Measurements from ENCODE around the gene HIGD1B.
"Not testable (repeated sequence)": the region's sequence is repeated elsewhere in the genome, so short reads cannot be mapped to it uniquely, and the experiment has no call there.

HIGD1B gene

DNA sequence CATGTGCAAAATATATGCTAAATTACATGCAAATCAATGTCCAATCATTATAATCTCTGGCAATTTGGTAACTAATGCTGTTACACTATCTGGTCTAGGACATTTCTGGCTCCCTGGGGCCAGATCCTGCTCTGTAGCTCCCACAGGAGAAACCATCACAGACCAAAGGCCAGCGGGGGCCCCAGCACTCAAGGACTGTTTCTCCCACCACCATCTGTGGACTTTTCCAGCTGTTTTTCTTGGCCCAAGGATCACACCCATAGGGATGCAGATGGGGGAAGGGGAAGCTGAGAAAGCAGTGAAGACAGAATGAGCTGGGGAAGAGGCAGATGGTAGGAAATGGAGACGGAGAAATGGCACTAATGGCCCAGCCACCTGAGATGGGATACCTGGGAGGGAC, at the start of gene HIGD1B:
Gene HIGD1B (plus strand): TSS at position 298 of the 400 bp plus-strand sequence. CDS start 270 bp downstream, outside the sequence.
- DNase-seq, result no peak

GRCh38 chr17:44798356-44798755, 49.3 kb upstream of the HIGD1B start:
- DNase-seq, result no peak

DNA sequence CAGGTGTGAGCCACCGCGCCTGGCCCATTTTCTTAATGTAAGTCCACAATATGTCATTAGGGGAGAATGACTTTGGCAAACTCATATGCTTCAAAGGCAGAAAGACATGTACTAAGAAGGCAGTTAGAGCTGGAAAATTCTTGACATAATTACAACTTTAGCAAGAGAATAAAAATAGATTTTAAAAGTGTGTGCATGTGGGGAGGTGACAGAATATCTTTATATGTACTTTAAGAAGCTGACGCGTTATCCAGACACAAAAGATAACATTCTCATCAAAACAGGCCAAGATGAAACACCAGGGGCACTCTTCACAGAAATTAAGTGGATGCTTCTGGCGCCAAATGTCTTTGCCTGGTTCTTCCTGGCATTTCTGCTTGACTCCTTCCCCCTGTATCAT, 45.8 kb upstream of the HIGD1B start:
- DNase-seq, result no peak

- no peak for DNase-seq
Observed at GRCh38 chr17:44804302-44805089, 43.2 kb upstream of the HIGD1B start.

GRCh38 chr17:44807093-44807816, 40.4 kb upstream of the HIGD1B start:
- no peak for DNase-seq

DNA sequence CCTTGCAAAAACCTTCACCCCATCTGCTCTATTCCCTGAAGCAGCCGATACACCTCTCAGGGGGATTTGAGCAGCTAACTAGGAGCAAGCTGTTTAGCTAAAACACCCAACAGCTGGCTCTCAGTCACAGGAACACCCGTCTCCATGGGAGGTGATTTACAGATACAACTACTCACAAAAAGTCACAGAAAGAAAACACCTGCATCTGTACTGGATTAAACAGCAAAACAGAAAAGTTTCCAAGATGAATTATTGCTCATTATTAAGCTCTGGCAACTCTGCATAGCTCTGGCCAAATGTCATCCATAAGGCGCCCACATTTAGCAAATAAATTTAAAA, 39.9 kb upstream of the HIGD1B start:
- no peak for DNase-seq

- DNase-seq, result no peak
Observed at GRCh38 chr17:44808156-44808555, 39.5 kb upstream of the HIGD1B start.

- not testable (repeated sequence) for DNase-seq
Observed at GRCh38 chr17:44808656-44809388, 38.9 kb upstream of the HIGD1B start.

DNA sequence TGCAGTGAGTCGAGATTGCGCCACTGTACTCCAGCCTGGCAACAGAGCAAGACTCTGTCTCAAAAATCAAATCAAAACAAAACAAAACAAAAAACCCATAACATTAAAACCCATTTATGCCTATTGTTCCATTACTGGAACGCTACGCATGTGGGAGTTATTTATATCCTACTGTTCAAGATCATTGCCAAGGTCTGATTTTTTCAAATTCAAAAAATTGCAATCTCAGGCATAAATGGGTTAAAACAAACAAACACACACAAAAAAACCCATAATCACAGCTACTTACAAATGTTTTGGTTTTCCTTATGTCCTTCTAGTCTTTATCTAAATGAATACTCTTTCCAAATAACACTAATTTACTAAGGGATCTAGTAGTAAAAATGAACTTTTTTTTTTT, 35.4 kb upstream of the HIGD1B start:
- DNase-seq, result no peak

GRCh38 chr17:44818508-44818907, 29.2 kb upstream of the HIGD1B start:
- not testable (repeated sequence) for DNase-seq

DNA sequence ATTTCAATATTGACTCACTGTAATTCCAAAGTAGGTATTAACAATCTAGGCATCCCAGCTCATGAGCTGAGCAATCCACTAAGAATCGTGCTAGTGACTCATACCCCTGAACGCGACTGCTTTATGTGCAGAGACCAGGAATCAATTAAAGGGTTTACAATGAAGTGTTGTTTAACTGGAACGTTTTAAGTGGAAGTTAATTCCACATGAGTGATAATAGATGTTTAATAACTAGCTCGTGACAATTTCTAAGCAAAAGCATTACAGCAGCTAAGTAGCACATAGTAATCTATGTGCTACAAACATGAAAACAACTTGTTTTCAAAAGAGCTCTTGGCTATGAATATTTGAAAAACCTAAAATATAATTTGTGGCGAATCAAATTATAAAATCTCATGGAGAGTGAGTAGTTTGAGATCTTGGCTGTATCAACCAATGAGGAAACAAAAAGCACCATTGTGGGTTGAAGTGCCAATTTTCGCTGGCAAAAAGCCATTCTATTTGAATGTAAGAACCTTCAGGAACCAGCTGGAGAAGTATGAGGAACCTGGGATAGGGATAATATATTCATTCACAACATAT, 27.0 kb upstream of the HIGD1B start:
- peak; percentile 83 for DNase-seq

DNA sequence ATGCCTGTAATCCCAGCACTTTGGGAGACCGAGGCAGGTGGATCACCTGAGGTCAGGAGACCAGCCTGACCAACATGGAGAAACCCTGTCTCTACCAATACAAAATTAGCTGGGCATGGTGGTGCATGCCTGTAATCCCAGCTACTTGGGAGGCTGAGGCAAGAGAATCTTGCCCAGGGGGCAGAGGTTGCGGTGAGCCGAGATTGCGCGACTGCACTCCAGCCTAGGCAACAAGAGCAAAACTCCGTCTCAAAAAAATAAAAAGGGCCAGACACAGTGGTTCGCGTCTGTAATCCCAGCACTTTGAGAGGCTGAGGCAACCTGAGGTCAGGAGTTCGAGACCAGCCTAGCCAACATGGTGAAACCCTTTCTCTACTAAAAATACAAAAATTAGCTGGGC, 22.4 kb upstream of the HIGD1B start:
- not testable (repeated sequence) for DNase-seq

- DNase-seq, result no peak
Observed at GRCh38 chr17:44826123-44826790, 21.4 kb upstream of the HIGD1B start.

DNA sequence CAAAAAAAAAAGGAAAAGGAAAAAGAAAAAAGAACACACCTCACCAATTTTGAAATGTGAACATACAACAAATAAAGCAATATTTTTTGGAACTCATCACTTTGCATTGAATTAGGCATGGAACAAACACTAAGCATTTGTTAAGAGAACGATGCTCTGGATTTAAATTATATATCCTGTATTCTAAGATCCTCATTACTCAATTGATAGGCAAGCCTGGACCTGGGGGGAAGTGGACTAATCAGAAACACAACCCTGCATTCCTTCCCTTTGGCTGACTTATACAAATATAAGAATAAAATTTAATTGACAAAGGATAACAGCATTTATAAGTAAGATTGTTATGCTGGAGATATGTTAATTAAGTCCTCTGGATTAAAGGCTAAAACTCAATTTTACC, 19.8 kb upstream of the HIGD1B start:
- no peak for DNase-seq

- peak; percentile 14 for DNase-seq
Observed at GRCh38 chr17:44828919-44829522, 18.7 kb upstream of the HIGD1B start.

DNA sequence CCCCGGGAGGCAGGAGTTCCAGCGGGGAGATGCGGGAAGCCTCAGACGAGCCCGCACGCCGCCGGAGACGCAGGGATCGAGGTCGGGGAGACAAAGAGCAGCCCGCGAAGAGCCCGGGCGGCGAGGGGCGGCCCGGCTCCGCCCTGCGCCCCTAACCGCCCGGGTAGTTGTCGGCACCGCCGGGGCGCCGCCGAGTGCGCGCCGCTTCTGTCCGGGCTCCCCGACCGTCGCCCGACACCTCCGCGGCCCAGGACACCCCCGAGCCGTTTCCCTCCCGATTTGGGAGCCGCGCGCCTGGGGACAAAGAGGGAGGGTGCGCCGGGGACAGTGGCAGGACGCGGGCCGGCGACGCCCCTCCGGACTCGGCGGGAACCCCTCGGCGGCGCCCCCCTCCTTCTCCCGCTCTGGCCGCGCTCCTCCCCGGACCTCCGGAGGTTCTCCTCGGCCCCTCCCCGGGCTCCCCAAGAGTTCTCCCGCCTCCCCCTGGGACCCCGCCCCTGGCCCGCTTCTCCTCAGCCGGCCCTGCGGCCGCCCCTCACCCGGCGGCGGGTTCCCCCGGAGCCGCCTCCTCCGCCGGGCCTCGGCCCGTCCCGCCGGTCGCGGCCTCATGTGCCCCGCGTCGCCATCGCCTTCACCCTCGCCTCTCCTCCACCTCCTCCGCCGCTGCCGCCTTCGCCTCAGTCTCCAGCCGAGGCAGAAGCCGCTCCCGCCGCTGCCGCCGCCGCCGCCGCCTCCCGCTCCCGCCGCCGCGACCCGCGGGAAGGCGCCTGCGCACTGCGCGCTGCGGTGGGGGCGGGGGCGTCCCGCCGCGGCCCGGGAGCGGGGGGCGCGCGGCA, 17.9 kb upstream of the HIGD1B start, which contains the start of gene GJC1:
Gene GJC1 (minus strand): TSS at position 765 of the 836 bp plus-strand sequence. CDS start 24,470 bp downstream, outside the sequence.
- no peak for DNase-seq

GRCh38 chr17:44830359-44831288, 17.1 kb upstream of the HIGD1B start:
- no peak for DNase-seq

- DNase-seq, result no peak
Observed at GRCh38 chr17:44831371-44831770, 16.3 kb upstream of the HIGD1B start.

- DNase-seq, result no peak
Observed at GRCh38 chr17:44832805-44833204, 14.9 kb upstream of the HIGD1B start.

GRCh38 chr17:44837196-44837595, 10.5 kb upstream of the HIGD1B start:
- no peak for DNase-seq

All from NCI-H1092 treated with DMSO at 0.1 percent for 48 hours (cell line).